Neural progenitor cell (in vitro differentiated cells): Measurements from ENCODE around the gene RAB1B. TPM values are rescaled to one million over a fixed set of nuclear protein-coding genes. Genes with fewer than 3 reads are reported as not detected.

Experiments used
- DNase-seq: peaks from one replicate; pipeline ENCODE4 v3.0.0-alpha.2; 2016; ENCODE audit warnings: low spot score
- H2AFZ ChIP-seq: fragments of 200-600 bp; sonication (generic); replicated peaks from 2 replicates; pipeline ENCODE4 v1.6.1; 2016; ENCODE audit warnings: antibody characterized with exemption
- H3F3A ChIP-seq: fragments of 200-600 bp; sonication (generic); 2 replicates; pipeline ENCODE4 v1.6.1; 2016; ENCODE audit warnings: antibody characterized with exemption, low read depth
- H3K27ac ChIP-seq: fragments of 200-600 bp; sonication (generic); 2 replicates; pipeline ENCODE4 v1.5.1; 2016; ENCODE audit warnings: mild to moderate bottlenecking
- H3K27me3 ChIP-seq: fragments of 200-600 bp; sonication (generic); 2 replicates; pipeline ENCODE4 v1.6.1; 2016; ENCODE audit warnings: mild to moderate bottlenecking, moderate library complexity
- H3K36me3 ChIP-seq: fragments of 200-600 bp; sonication (generic); 2 replicates; pipeline ENCODE4 v1.5.1; 2016
- H3K4me1 ChIP-seq: fragments of 200-600 bp; sonication (generic); 2 replicates; pipeline ENCODE4 v1.6.1; 2016; ENCODE audit warnings: mixed run types
- H3K4me2 ChIP-seq: fragments of 200-600 bp; sonication (generic); 2 replicates; pipeline ENCODE4 v1.6.1; 2016
- H3K4me3 ChIP-seq: fragments of 200-600 bp; sonication (generic); 2 replicates; pipeline ENCODE4 v1.5.1; 2016
- H3K79me2 ChIP-seq: fragments of 200-600 bp; sonication (generic); 2 replicates; pipeline ENCODE4 v1.6.1; 2016; ENCODE audit warnings: low read depth
- H3K9ac ChIP-seq: fragments of 200-600 bp; sonication (generic); 2 replicates; pipeline ENCODE4 v1.6.1; 2016
- H3K9me3 ChIP-seq: fragments of 200-600 bp; sonication (generic); 2 replicates; pipeline ENCODE4 v1.5.1; 2016; ENCODE audit warnings: low read depth
- H4K20me1 ChIP-seq: fragments of 200-600 bp; sonication (generic); 2 replicates; pipeline ENCODE4 v1.6.1; 2016; ENCODE audit warnings: low read depth
- H3K27ac Mint-ChIP-seq: 3 replicates; pipeline ENCODE4 v1.8.0; 2021; ENCODE audit warnings: mixed read lengths
- H3K27me3 Mint-ChIP-seq: 2 replicates; pipeline ENCODE4 v1.8.0; 2022; ENCODE audit warnings: low read depth, mild to moderate bottlenecking, inconsistent platforms, moderate library complexity, mixed read lengths; ENCODE audit not compliant: insufficient read depth
- H3K36me3 Mint-ChIP-seq: 3 replicates; pipeline ENCODE4 v1.8.0; 2021; ENCODE audit warnings: mixed read lengths
- H3K4me1 Mint-ChIP-seq: 3 replicates; pipeline ENCODE4 v1.8.0; 2021; ENCODE audit warnings: mixed read lengths
- H3K4me3 Mint-ChIP-seq: 3 replicates; pipeline ENCODE4 v1.8.0; 2021; ENCODE audit warnings: mild to moderate bottlenecking, moderate library complexity, mixed read lengths
- H3K9me3 Mint-ChIP-seq: 3 replicates; pipeline ENCODE4 v1.8.0; 2020; ENCODE audit warnings: mixed read lengths
- EZH2 ChIP-seq: fragments of 200-600 bp; sonication (generic); IDR thresholded peaks from 2 replicates; pipeline ENCODE4 v1.6.1; 2017; ENCODE audit warnings: antibody characterized with exemption, mild to moderate bottlenecking, moderate library complexity
- EZH2phosphoT487 ChIP-seq: fragments of 200-600 bp; sonication (generic); IDR thresholded peaks from 2 replicates; pipeline ENCODE4 v1.6.1; 2017; ENCODE audit warnings: antibody characterized with exemption
- total RNA-seq: library from RNA; depleted of rRNA; stranded (reverse); fragments of >200 nt; gene quantifications from 2 replicates; pipeline ENCODE4 v1.2.3, GENCODE V29; 2015; ENCODE audit warnings: low replicate concordance
- TF ChIP-seq, protein P1 (sequence below): fragments of 200-600 bp; sonication (generic); IDR thresholded peaks from 2 replicates; pipeline ENCODE4 v1.5.1; 2017; ENCODE audit warnings: antibody characterized with exemption, mild to moderate bottlenecking

The RAB1B gene
- total RNA-seq, 1 donor from 2014 or later: 54.0 TPM

GRCh38 chr11:66258473-66258893 lies 10.0 kb upstream of the RAB1B start:
- no peak overlapping the region for H3K27ac ChIP-seq
- peaks cover 23% of the 10 kb centered on the region for H3K4me1 Mint-ChIP-seq
- peaks cover 24% of the 10 kb centered on the region for H3F3A ChIP-seq
- peaks cover 7% of the 10 kb centered on the region for H3K4me1 ChIP-seq
- no peak overlapping the region for H2AFZ ChIP-seq
- DNase-seq: no peak
- peak overlapping the region; percentile 78 for H3K4me3 ChIP-seq
- no peaks in the 10 kb centered on the region for H3K27me3 ChIP-seq
- peak overlapping the region; percentile 91 for H3K4me3 Mint-ChIP-seq
- no peaks in the 10 kb centered on the region for H3K9me3 Mint-ChIP-seq
- H3K9me3 ChIP-seq: no peaks in the 10 kb centered on the region
- peaks cover 30% of the 10 kb centered on the region for H4K20me1 ChIP-seq
- H3K79me2 ChIP-seq: peaks cover 17% of the 10 kb centered on the region
- peaks cover 17% of the 10 kb centered on the region for H3K36me3 Mint-ChIP-seq
- peaks cover 4% of the 10 kb centered on the region for H3K36me3 ChIP-seq
- H3K9ac ChIP-seq: peak overlapping the region; percentile 61
- peak overlapping the region; percentile 88 for H3K4me2 ChIP-seq
- H3K27me3 Mint-ChIP-seq: peaks cover 9% of the 10 kb centered on the region
- no peak overlapping the region for H3K27ac Mint-ChIP-seq
- TF ChIP-seq, protein P1, sequence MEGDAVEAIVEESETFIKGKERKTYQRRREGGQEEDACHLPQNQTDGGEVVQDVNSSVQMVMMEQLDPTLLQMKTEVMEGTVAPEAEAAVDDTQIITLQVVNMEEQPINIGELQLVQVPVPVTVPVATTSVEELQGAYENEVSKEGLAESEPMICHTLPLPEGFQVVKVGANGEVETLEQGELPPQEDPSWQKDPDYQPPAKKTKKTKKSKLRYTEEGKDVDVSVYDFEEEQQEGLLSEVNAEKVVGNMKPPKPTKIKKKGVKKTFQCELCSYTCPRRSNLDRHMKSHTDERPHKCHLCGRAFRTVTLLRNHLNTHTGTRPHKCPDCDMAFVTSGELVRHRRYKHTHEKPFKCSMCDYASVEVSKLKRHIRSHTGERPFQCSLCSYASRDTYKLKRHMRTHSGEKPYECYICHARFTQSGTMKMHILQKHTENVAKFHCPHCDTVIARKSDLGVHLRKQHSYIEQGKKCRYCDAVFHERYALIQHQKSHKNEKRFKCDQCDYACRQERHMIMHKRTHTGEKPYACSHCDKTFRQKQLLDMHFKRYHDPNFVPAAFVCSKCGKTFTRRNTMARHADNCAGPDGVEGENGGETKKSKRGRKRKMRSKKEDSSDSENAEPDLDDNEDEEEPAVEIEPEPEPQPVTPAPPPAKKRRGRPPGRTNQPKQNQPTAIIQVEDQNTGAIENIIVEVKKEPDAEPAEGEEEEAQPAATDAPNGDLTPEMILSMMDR: peak; percentile 10
- TF ChIP-seq EZH2: no peak

DNA sequence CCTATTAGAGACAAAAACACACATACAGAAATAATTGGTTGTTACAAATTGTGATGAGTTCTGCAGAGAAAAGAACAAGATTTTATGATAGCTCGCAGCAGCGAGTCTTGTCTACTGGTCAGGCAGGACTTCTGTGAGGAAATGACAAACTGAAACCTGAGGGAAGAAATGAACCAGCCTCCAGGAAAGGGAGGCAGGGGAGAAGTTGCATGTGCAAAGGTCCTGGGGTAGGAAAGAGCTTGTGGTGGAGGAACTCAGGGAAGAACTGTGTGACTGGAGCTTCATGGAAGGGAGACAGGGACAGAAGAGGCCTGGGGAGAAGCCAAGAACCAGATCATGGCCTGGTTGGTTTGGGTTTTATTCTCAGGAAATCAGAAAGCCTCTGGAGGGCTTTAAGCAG lies 9.2 kb upstream of the RAB1B start:
- Histone ChIP-seq H4K20me1 (peaks cover 30% of the 10 kb centered on the region), H3K4me3 (peak overlapping the region; percentile 78), H3K9ac (peak overlapping the region; percentile 61), H3F3A (peaks cover 20% of the 10 kb centered on the region), H3K9me3 (no peaks in the 10 kb centered on the region), H3K36me3 (peaks cover 4% of the 10 kb centered on the region), H3K27ac (no peak overlapping the region), H3K79me2 (peaks cover 17% of the 10 kb centered on the region), H2AFZ (no peak overlapping the region), H3K4me1 (peaks cover 7% of the 10 kb centered on the region), H3K4me2 (peak overlapping the region; percentile 88), H3K27me3 (no peaks in the 10 kb centered on the region)
- Mint-ChIP-seq H3K27ac (no peak overlapping the region), H3K4me3 (peak overlapping the region; percentile 91), H3K4me1 (peaks cover 21% of the 10 kb centered on the region), H3K27me3 (peaks cover 9% of the 10 kb centered on the region), H3K9me3 (no peaks in the 10 kb centered on the region), H3K36me3 (peaks cover 20% of the 10 kb centered on the region)
- TF ChIP-seq EZH2 (no peak), EZH2phosphoT487 (no peak)
- TF ChIP-seq, protein P1: no peak
- DNase-seq: no peak

DNA sequence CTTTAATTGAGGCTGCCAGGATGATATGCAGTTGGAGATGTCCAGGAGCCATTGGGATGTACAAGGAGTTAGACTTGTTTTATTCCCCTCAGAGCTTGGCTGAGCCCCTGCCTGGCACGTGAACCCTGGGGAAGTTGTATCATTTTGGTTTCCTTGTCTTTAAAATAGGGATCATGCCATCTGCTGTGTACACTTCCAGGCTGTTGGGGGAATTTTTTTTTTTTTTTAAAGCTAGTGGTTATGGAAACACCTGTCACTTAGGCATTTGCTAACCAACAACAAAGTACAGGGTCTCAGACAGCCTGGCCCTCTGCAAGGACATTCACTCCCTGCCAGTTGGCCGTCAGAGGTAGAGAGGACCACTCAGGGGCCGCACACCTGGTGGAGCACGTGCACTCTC lies 8.5 kb upstream of the RAB1B start:
- no peaks in the 10 kb centered on the region for H3K27me3 ChIP-seq
- peaks cover 20% of the 10 kb centered on the region for H3F3A ChIP-seq
- no peak overlapping the region for H2AFZ ChIP-seq
- Mint-ChIP-seq H3K4me3 (peak overlapping the region; percentile 91), H3K27ac (no peak overlapping the region), H3K9me3 (no peaks in the 10 kb centered on the region), H3K4me1 (peaks cover 21% of the 10 kb centered on the region), H3K27me3 (peaks cover 9% of the 10 kb centered on the region), H3K36me3 (peaks cover 25% of the 10 kb centered on the region)
- no peak overlapping the region for H3K4me3 ChIP-seq
- H3K79me2 ChIP-seq: peaks cover 17% of the 10 kb centered on the region
- no peak overlapping the region for H3K4me2 ChIP-seq
- no peak for TF ChIP-seq EZH2
- H3K9me3 ChIP-seq: no peaks in the 10 kb centered on the region
- peaks cover 36% of the 10 kb centered on the region for H4K20me1 ChIP-seq
- H3K4me1 ChIP-seq: peaks cover 7% of the 10 kb centered on the region
- no peak overlapping the region for H3K27ac ChIP-seq
- no peak overlapping the region for H3K9ac ChIP-seq
- peaks cover 4% of the 10 kb centered on the region for H3K36me3 ChIP-seq
- DNase-seq: no peak

DNA sequence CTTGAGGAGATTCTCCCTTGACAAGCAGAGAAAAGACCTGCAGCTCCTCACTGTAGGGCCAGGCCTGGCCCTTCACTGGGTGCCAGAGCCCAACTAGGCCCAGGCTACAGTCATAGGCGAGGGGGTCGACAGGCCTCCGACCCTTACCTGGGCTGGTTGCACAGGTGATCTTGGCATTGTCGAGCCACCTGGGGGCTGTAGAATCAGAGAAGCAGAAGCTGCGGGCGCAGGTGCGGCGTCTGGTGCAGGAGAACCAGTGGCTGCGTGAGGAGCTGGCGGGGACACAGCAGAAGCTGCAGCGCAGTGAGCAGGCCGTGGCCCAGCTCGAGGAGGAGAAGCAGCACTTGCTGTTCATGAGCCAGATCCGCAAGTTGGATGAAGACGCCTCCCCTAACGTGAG lies 6.9 kb upstream of the RAB1B start:
- no peak overlapping the region for H3K4me2 ChIP-seq
- no peak overlapping the region for H3K9ac ChIP-seq
- H3K79me2 ChIP-seq: peaks cover 17% of the 10 kb centered on the region
- H3K9me3 Mint-ChIP-seq: no peaks in the 10 kb centered on the region
- H3K4me1 ChIP-seq: peaks cover 7% of the 10 kb centered on the region
- H3F3A ChIP-seq: peaks cover 24% of the 10 kb centered on the region
- no peak overlapping the region for H3K4me3 ChIP-seq
- H3K27ac Mint-ChIP-seq: no peak overlapping the region
- H3K4me1 Mint-ChIP-seq: peaks cover 19% of the 10 kb centered on the region
- no peaks in the 10 kb centered on the region for H3K9me3 ChIP-seq
- peaks cover 4% of the 10 kb centered on the region for H3K36me3 ChIP-seq
- no peak overlapping the region for H3K4me3 Mint-ChIP-seq
- peaks cover 9% of the 10 kb centered on the region for H3K27me3 Mint-ChIP-seq
- H3K36me3 Mint-ChIP-seq: peaks cover 25% of the 10 kb centered on the region
- no peaks in the 10 kb centered on the region for H3K27me3 ChIP-seq
- TF ChIP-seq EZH2: no peak
- TF ChIP-seq, protein P1: no peak
- no peak for TF ChIP-seq EZH2phosphoT487
- no peak overlapping the region for H2AFZ ChIP-seq
- H4K20me1 ChIP-seq: peaks cover 46% of the 10 kb centered on the region
- no peak overlapping the region for H3K27ac ChIP-seq
- no peak for DNase-seq
